Measurements from ENCODE around the gene SSRP1. TPM values are rescaled to one million over a fixed set of nuclear protein-coding genes. Genes with fewer than 3 reads are reported as not detected.

The SSRP1 gene
- total and polyA plus RNA-seq, 12 donors, result 25.3 to 106 (median 56.9) TPM

GRCh38 chr11:57344826-57345225 lies 9.1 kb upstream of the SSRP1 start:
- no peaks in the 10 kb centered on the region for H3K36me3 ChIP-seq (replicated peaks in 1 of 2)
- WGBS, 4 donors, result 79 to 94% (median 92%) methylated on average over 6 to 10 of the region's 10 CpGs
- H3K27me3 ChIP-seq, result no peaks in the 10 kb centered on the region
- no peak overlapping the region for H3K4me3 ChIP-seq
- intact Hi-C loops (cut with DNase I), result loop anchor here (5.0 to 10.0 kb wide), 5 partner anchors 110 to 300 kb away; partner anchors contain the start of gene YPEL4 (in 1 of the 2)
- H3K9me3 ChIP-seq (replicated peaks in 1 of 3), result no peaks in the 10 kb centered on the region
- no peaks in the 10 kb centered on the region for H3K4me1 ChIP-seq (replicated peaks in 1 of 2)
- TF ChIP-seq CTCF (IDR thresholded peaks at IDR 0.05), result no peak
- TF ChIP-seq POLR2A (IDR thresholded peaks at IDR 0.05), result no peak
- H3K27ac ChIP-seq, result no peak overlapping the region
- no peak for DNase-seq

- Histone ChIP-seq H3K36me3 (replicated peaks in 1 of 2) (no peaks in the 10 kb centered on the region), H3K4me3 (no peak overlapping the region), H3K27ac (no peak overlapping the region), H3K9me3 (replicated peaks in 1 of 3) (no peaks in the 10 kb centered on the region), H3K4me1 (replicated peaks in 1 of 2) (no peaks in the 10 kb centered on the region), H3K27me3 (no peaks in the 10 kb centered on the region)
- intact Hi-C loops (cut with DNase I), result loop anchor here (10.0 kb wide), 4 partner anchors 111 to 301 kb away; partner anchors contain the start of gene YPEL4 (in 1 of the 2)
- WGBS, 4 donors, result 67 to 78% (median 77%) methylated on average over 7 of the region's 7 CpGs
- TF ChIP-seq POLR2A (IDR thresholded peaks at IDR 0.05) (no peak), CTCF (IDR thresholded peaks at IDR 0.05) (no peak)
- no peak for DNase-seq
Observed at GRCh38 chr11:57343825-57344224, 8.1 kb upstream of the SSRP1 start.

DNA sequence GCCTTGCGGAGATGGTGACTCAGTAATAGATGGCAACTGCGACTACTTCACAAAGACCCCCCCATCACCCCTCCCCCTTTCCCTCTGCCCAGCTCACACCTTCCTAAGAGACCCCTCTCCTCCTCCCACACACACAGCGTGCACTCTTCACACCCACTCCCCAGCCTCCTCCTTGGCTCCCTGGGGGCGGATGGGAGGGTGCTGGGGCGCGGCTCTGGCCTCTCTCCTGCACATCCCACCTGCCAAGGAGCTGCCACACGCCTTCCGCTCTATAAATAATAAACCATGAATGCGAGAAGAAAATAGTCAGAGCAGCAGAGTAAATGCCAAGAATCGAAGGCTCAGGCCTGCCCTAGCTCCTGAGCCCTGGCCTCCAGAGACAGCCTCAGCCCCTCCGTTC lies 7.0 kb upstream of the SSRP1 start:
- WGBS, 4 donors, result 65 to 84% (median 77%) methylated on average over 11 of the region's 11 CpGs
- Histone ChIP-seq H3K27ac (no peak overlapping the region), H3K4me3 (no peak overlapping the region), H3K9me3 (replicated peaks in 1 of 3) (no peaks in the 10 kb centered on the region), H3K36me3 (replicated peaks in 1 of 2) (no peaks in the 10 kb centered on the region), H3K4me1 (replicated peaks in 1 of 2) (no peaks in the 10 kb centered on the region), H3K27me3 (no peaks in the 10 kb centered on the region)
- intact Hi-C loops (cut with DNase I), result loop anchor here (10.0 kb wide), 4 partner anchors 112 to 302 kb away; partner anchors contain the start of gene YPEL4 (in 1 of the 2)
- no peak for TF ChIP-seq CTCF (IDR thresholded peaks at IDR 0.05)
- TF ChIP-seq POLR2A (IDR thresholded peaks at IDR 0.05), result no peak
- DNase-seq, result no peak

DNA sequence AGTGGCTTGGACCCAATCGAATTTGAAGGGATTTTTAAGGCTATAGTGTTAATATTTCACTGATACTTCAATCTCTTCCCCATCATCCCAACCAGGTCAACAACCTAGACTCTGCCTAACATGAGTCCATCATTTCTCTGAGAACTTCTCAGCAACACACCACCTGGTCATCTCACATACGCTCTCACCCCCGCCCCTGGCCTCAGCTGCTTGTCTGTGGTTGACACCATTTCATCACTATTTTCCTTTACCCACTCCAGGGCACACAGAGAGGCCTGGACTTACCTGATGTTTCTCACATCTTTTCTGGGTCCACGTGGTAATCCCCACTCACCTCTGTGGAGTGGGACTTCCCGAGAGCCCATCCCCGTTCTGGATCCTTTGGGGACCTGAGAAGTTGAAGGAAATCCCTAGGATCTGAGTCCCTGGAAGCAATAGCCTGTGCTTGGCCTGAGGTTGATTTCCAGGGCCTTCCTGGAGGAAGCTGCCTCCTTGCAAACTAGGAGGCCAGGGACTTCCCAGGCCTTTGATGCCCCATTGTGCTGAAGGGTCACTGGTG lies 5.6 kb upstream of the SSRP1 start:
- no peak for DNase-seq
- Histone ChIP-seq H3K27me3 (no peaks in the 10 kb centered on the region), H3K36me3 (replicated peaks in 1 of 2) (no peaks in the 10 kb centered on the region), H3K4me3 (no peak overlapping the region), H3K4me1 (replicated peaks in 1 of 2) (peaks cover 0 to 1% of the 10 kb centered on the region in 2 donors), H3K27ac (no peak overlapping the region), H3K9me3 (replicated peaks in 1 of 3) (no peaks in the 10 kb centered on the region)
- WGBS, 4 donors, result 65 to 69% (median 68%) methylated on average over 6 of the region's 6 CpGs
- intact Hi-C loops (cut with DNase I), result loop anchor here (10.0 kb wide), 4 partner anchors 113 to 303 kb away; partner anchors contain the start of gene YPEL4 (in 1 of the 2)
- TF ChIP-seq POLR2A (IDR thresholded peaks at IDR 0.05) (no peak), CTCF (IDR thresholded peaks at IDR 0.05) (no peak)

Measured in adrenal gland (tissue), 12 donors.